ENCODE data around the gene MRPS2.
A peak's percentile ranks its signal among the peaks of the same experiment; 100 is the strongest.

Gene MRPS2

GRCh38 chr9:135516132-135516860 is 15.8 kb downstream of the MRPS2 start:
- in situ Hi-C loops (cut with MboI; ENCODE audit: low pct_unique_long_range_greater_than_20kb, low sequenced_read_pairs, unreplicated experiment), result no loop called here
- DNase-seq (ENCODE audit: low spot score), result no peak
- no peak for TF ChIP-seq CTCF (IDR thresholded peaks at IDR 0.05; ENCODE audit: extremely low read depth, insufficient read depth, missing control alignments)

- in situ Hi-C loops (cut with MboI; ENCODE audit: low pct_unique_long_range_greater_than_20kb, low sequenced_read_pairs, unreplicated experiment), result no loop called here
- TF ChIP-seq CTCF (IDR thresholded peaks at IDR 0.05; ENCODE audit: extremely low read depth, insufficient read depth, missing control alignments), result no peak
- DNase-seq (ENCODE audit: low spot score), result no peak
These were observed 16.9 kb downstream of the MRPS2 start for GRCh38 chr9:135517407-135517822.

GRCh38 chr9:135519179-135519971 is 18.9 kb downstream of the MRPS2 start:
- in situ Hi-C loops (cut with MboI; ENCODE audit: low pct_unique_long_range_greater_than_20kb, low sequenced_read_pairs, unreplicated experiment), result no loop called here
- no peak for TF ChIP-seq CTCF (IDR thresholded peaks at IDR 0.05; ENCODE audit: extremely low read depth, insufficient read depth, missing control alignments)
- no peak for DNase-seq (ENCODE audit: low spot score)

- no peak for DNase-seq (ENCODE audit: low spot score)
- TF ChIP-seq CTCF (IDR thresholded peaks at IDR 0.05; ENCODE audit: extremely low read depth, insufficient read depth, missing control alignments), result no peak
These were observed 20.6 kb downstream of the MRPS2 start, which contains the start of gene LCN1 for GRCh38 chr9:135520916-135521607. TSS of gene LCN1 (plus strand) at chr9:135521440. CDS start at chr9:135521498, 58 bp downstream.

GRCh38 chr9:135521608-135522095 is 21.2 kb downstream of the MRPS2 start:
- in situ Hi-C loops (cut with MboI; ENCODE audit: low pct_unique_long_range_greater_than_20kb, low sequenced_read_pairs, unreplicated experiment), result no loop called here
- no peak for TF ChIP-seq CTCF (IDR thresholded peaks at IDR 0.05; ENCODE audit: extremely low read depth, insufficient read depth, missing control alignments)
- DNase-seq (ENCODE audit: low spot score), result peak; percentile 5

More at GRCh38 chr9:135520916-135521607, 20.6 kb downstream of the MRPS2 start, which contains the start of gene LCN1:
- in situ Hi-C loops (cut with MboI; ENCODE audit: low pct_unique_long_range_greater_than_20kb, low sequenced_read_pairs, unreplicated experiment), result no loop called here

Data from GM13977 (cell line).